Prostate gland (tissue), 2 donors: ENCODE measurements around the gene AFDN. TPM values are rescaled to one million over a fixed set of nuclear protein-coding genes. Genes with fewer than 3 reads are reported as not detected.

Experiments
- DNase-seq: peaks from one replicate; pipeline ENCODE4 v3.0.0-alpha.2; 2019; ENCODE audit warnings: low spot score
- H3K27ac ChIP-seq, 2 donors: fragments of 200-600 bp; sonication (generic); 2 replicates each; pipeline ENCODE4 v1.5.1; 2017 to 2019
- H3K27me3 ChIP-seq: fragments of 200-600 bp; sonication (generic); replicated peaks from 2 replicates; pipeline ENCODE4 v1.5.1; 2019; ENCODE audit not compliant: insufficient read depth
- H3K36me3 ChIP-seq, 2 donors: fragments of 200-600 bp; sonication (generic); 1 replicate in 1 of 2; 2 replicates in 1 of 2; pipeline versions ENCODE4 v1.5.1 to v1.8.1; 2017 to 2019
- H3K4me1 ChIP-seq: fragments of 200-600 bp; sonication (generic); replicated peaks from 2 replicates; pipeline ENCODE4 v1.5.1; 2019
- H3K4me3 ChIP-seq, 2 donors: fragments of 200-600 bp; sonication (generic); 2 replicates each; pipeline ENCODE4 v1.5.1; 2017 to 2019
- H3K9me3 ChIP-seq: fragments of 200-600 bp; sonication (generic); 2 replicates; pipeline ENCODE4 v1.5.1; 2017
- POLR2A ChIP-seq: fragments of 450-650 bp; IDR thresholded peaks from one replicate; pipeline ENCODE4 v1.6.1; 2016; ENCODE audit warnings: antibody characterized with exemption, mild to moderate bottlenecking
- POLR2AphosphoS5 ChIP-seq: sonication (generic); formaldehyde crosslinking; IDR thresholded peaks from one replicate; pipeline ENCODE4 v1.6.1; 2017; ENCODE audit warnings: antibody characterized with exemption
- WGBS: methylation state at CpG from one replicate; pipeline ENCODE4 v1.1.5; 2018; 5-methylcytosine and 5-hydroxymethylcytosine counted together
- intact Hi-C: fragments of 100-400 bp; cut with DNase I; formaldehyde crosslinking; loops from one replicate; pipeline ENCODE4 v1.14.2; 2022
- total RNA-seq, 2 donors: library from RNA; depleted of rRNA; stranded (reverse); fragments of >200 nt; gene quantifications; one replicate each; pipeline ENCODE4 v1.1.0, GENCODE V29; 2016
- TF ChIP-seq, protein P1 (sequence below), 4 experiments: fragments of 200-600 bp in 2 of 4; fragments of 450-650 bp in 2 of 4; sonication (generic) in 2 of 4; IDR thresholded peaks; 1 replicate in 3 of 4; 2 replicates in 1 of 4; pipeline ENCODE4 v1.5.1; 2016 to 2019; ENCODE audit warnings: antibody characterized with exemption in 4 of 4, mild to moderate bottlenecking in 2 of 4, moderate library complexity in 2 of 4

Gene AFDN
- total RNA-seq, 2 donors from 2014 or later = 171 to 204 TPM

DNA sequence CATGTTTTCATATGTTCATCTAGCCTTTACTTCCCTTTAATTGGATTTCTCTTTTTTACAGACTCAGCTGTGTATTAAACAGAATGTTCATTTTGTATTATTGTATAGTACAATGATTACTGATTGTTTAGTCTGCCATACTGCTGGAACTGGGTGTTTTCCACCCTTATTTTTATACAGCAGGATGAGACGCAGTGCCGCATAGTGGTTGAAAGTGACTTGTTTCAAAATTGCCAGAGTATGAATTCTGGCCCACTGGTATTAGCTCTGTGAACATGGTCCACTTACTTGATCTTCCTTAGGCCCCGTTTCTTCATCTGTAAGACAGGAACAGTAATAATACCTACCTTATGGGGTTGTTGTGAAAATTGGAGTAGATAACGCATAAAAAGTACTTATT lies 22.1 kb downstream of the AFDN start:
- H3K36me3 ChIP-seq = no peaks in the 10 kb centered on the region
- H3K27ac ChIP-seq = peak overlapping the region in 1 of 2 donors; percentile 59
- H3K9me3 ChIP-seq = no peaks in the 10 kb centered on the region
- DNase-seq = no peak
- no peaks in the 10 kb centered on the region for H3K27me3 ChIP-seq
- TF ChIP-seq POLR2A (no peak), POLR2AphosphoS5 (no peak)
- TF ChIP-seq, protein P1, sequence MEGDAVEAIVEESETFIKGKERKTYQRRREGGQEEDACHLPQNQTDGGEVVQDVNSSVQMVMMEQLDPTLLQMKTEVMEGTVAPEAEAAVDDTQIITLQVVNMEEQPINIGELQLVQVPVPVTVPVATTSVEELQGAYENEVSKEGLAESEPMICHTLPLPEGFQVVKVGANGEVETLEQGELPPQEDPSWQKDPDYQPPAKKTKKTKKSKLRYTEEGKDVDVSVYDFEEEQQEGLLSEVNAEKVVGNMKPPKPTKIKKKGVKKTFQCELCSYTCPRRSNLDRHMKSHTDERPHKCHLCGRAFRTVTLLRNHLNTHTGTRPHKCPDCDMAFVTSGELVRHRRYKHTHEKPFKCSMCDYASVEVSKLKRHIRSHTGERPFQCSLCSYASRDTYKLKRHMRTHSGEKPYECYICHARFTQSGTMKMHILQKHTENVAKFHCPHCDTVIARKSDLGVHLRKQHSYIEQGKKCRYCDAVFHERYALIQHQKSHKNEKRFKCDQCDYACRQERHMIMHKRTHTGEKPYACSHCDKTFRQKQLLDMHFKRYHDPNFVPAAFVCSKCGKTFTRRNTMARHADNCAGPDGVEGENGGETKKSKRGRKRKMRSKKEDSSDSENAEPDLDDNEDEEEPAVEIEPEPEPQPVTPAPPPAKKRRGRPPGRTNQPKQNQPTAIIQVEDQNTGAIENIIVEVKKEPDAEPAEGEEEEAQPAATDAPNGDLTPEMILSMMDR (IDR thresholded peaks at IDR 0.05) = no peak
- 97% methylated on average over 4 of the region's 4 CpGs for WGBS
- intact Hi-C loops = no loop called here
- no peaks in the 10 kb centered on the region for H3K4me1 ChIP-seq
- H3K4me3 ChIP-seq = no peak overlapping the region

- WGBS = 34% methylated on average over 4 of the region's 4 CpGs
- intact Hi-C loops = no loop called here
- Histone ChIP-seq H3K4me3 (no peak overlapping the region), H3K27ac (peak overlapping the region; percentile 59 to 72), H3K36me3 (no peaks in the 10 kb centered on the region), H3K27me3 (no peaks in the 10 kb centered on the region), H3K9me3 (no peaks in the 10 kb centered on the region), H3K4me1 (no peaks in the 10 kb centered on the region)
- DNase-seq = peak; percentile 59
- TF ChIP-seq, protein P1 (IDR thresholded peaks at IDR 0.05) = no peak
- TF ChIP-seq POLR2A = no peak
- TF ChIP-seq POLR2AphosphoS5 = peak; percentile 86
Measured at GRCh38 chr6:167849846-167850459, 23.2 kb downstream of the AFDN start.

DNA sequence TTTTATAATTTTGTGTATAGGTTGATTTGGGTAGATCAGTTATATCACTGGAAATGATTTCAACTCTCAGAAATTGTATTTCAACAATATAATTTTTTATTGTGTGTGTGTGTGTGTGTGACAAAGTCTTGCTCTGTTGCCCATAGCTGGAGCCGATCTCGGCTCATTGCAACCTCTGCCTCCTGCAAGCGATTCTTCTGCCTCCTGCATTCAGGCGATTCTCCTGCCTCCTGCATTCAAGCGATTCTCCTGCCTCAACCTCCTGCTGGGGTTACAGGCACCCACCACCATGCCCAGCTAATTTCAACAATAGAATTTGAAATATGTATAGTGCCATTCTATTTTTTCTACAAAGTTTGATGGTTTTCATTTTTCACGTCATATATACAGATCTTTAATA lies 24.1 kb downstream of the AFDN start:
- WGBS = 88% methylated on average over 6 of the region's 6 CpGs
- DNase-seq = no peak
- Histone ChIP-seq H3K27ac (peak overlapping the region in 1 of 2 donors; percentile 72), H3K4me1 (no peaks in the 10 kb centered on the region), H3K27me3 (no peaks in the 10 kb centered on the region), H3K4me3 (no peak overlapping the region), H3K36me3 (no peaks in the 10 kb centered on the region), H3K9me3 (no peaks in the 10 kb centered on the region)
- TF ChIP-seq, protein P1 (IDR thresholded peaks at IDR 0.05) = no peak
- TF ChIP-seq POLR2AphosphoS5 = no peak
- no peak for TF ChIP-seq POLR2A
- intact Hi-C loops = no loop called here

GRCh38 chr6:167851370-167851952 lies 24.8 kb downstream of the AFDN start:
- Histone ChIP-seq H3K4me3 (no peak overlapping the region), H3K9me3 (no peaks in the 10 kb centered on the region), H3K36me3 (no peaks in the 10 kb centered on the region), H3K27me3 (no peaks in the 10 kb centered on the region), H3K27ac (no peak overlapping the region), H3K4me1 (no peaks in the 10 kb centered on the region)
- WGBS = 100% methylated on average over 2 of the region's 2 CpGs
- TF ChIP-seq POLR2AphosphoS5 (no peak), POLR2A (no peak)
- TF ChIP-seq, protein P1 (IDR thresholded peaks at IDR 0.05) = no peak
- DNase-seq = no peak
- intact Hi-C loops = no loop called here
